Astrocyte (in vitro differentiated cells and primary cell): ENCODE results near the gene SUPT20HL2.

ENCODE experiments used
- EZH2 ChIP-seq: IDR thresholded peaks from 2 replicates; pipeline ENCODE4 v1.6.1; 2012; ENCODE audit warnings: mild to moderate bottlenecking, low read length, inconsistent platforms; ENCODE audit not compliant: insufficient read depth
- TF ChIP-seq, protein P1 (sequence below): IDR thresholded peaks from 2 replicates; pipeline ENCODE4 v1.5.1; 2011; ENCODE audit warnings: low read depth, mild to moderate bottlenecking, inconsistent platforms, low read length, moderate library complexity; ENCODE audit not compliant: insufficient read depth

DNA sequence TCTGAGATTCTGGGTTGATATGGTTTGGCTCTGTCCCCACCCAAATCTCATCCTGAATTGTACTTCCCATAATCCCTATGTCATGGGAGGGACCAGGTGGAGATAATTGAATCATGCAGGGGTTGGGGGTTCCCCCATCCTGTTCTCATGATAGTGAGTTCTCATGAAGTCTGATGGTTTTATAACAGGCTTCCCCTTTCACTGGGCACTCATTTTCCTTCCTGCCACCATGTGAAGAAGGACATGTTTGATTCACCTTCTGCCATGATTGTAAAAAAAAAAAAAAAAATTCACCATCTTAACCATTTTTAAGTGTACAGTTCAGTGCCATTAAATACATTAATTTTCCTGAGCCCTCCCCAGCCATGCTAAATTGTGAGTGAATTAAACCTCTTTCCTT, 42.6 kb downstream of the SUPT20HL2 start:
- TF ChIP-seq, protein P1, sequence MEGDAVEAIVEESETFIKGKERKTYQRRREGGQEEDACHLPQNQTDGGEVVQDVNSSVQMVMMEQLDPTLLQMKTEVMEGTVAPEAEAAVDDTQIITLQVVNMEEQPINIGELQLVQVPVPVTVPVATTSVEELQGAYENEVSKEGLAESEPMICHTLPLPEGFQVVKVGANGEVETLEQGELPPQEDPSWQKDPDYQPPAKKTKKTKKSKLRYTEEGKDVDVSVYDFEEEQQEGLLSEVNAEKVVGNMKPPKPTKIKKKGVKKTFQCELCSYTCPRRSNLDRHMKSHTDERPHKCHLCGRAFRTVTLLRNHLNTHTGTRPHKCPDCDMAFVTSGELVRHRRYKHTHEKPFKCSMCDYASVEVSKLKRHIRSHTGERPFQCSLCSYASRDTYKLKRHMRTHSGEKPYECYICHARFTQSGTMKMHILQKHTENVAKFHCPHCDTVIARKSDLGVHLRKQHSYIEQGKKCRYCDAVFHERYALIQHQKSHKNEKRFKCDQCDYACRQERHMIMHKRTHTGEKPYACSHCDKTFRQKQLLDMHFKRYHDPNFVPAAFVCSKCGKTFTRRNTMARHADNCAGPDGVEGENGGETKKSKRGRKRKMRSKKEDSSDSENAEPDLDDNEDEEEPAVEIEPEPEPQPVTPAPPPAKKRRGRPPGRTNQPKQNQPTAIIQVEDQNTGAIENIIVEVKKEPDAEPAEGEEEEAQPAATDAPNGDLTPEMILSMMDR: no peak
- TF ChIP-seq EZH2: no peak
